ENCODE measurements around the gene SFRP2. TPM values are rescaled to one million over a fixed set of nuclear protein-coding genes. Genes with fewer than 3 reads are reported as not detected.

Gene SFRP2
- polyA plus RNA-seq, 3 donors = not detected

- no peak overlapping the region for H3K4me3 ChIP-seq (replicated peaks in 1 of 3; ENCODE audit: low read depth in 2 of 3, low read length in 3 of 3)
- no peak overlapping the region for H3K9ac ChIP-seq (ENCODE audit: insufficient read depth, low read length, poor library complexity, severe bottlenecking)
- H3K27ac ChIP-seq (ENCODE audit: low read depth in 1 of 2, low read length in 2 of 2) = no peak overlapping the region
- Mint-ChIP-seq H3K4me1 (peaks cover 4% of the 10 kb centered on the region), H3K4me3 (no peak overlapping the region), H3K36me3 (no peaks in the 10 kb centered on the region), H3K27ac (no peak overlapping the region), H3K27me3 (ENCODE audit: low read depth in 3 of 3) (peaks cover 24 to 47% (median 38%) of the 10 kb centered on the region in 3 donors), H3K9me3 (peaks cover 0 to 2% (median 0%) of the 10 kb centered on the region in 7 donors)
- no peaks in the 10 kb centered on the region for H3K79me2 ChIP-seq (ENCODE audit: insufficient read depth, low read length)
- no peak for DNase-seq
- H3K4me1 ChIP-seq (ENCODE audit: control insufficient read depth in 1 of 2, insufficient read depth in 2 of 2, low read length in 2 of 2) = no peaks in the 10 kb centered on the region
- H3K27me3 ChIP-seq (ENCODE audit: control insufficient read depth in 2 of 2, insufficient read depth in 2 of 2, low read length in 2 of 2) = peaks cover 40 to 45% of the 10 kb centered on the region in 2 donors
- intact Hi-C loops (cut with micrococcal nuclease) = no loop called here
- no peak overlapping the region for H2AFZ ChIP-seq (ENCODE audit: insufficient read depth, low read depth, low read length, poor library complexity, severe bottlenecking)
- H4K20me1 ChIP-seq (ENCODE audit: insufficient read depth, low read length) = no peaks in the 10 kb centered on the region
- TF ChIP-seq CTCF (IDR thresholded peaks at IDR 0.05) = no peak
- no CpG with 5 or more reads among the region's 2 CpGs for WGBS (ENCODE audit: insufficient coverage)
- H3K9me3 ChIP-seq (replicated peaks in 1 of 2; ENCODE audit: control insufficient read depth in 1 of 2, insufficient read depth in 1 of 2, low read length in 2 of 2) = no peaks in the 10 kb centered on the region
- no peaks in the 10 kb centered on the region for H3K36me3 ChIP-seq (replicated peaks in 1 of 2; ENCODE audit: control insufficient read depth in 1 of 2, insufficient read depth in 2 of 2, low read length in 2 of 2)
- H3K4me2 ChIP-seq (replicated peaks; ENCODE audit: extremely low read depth, low read length, poor library complexity, severe bottlenecking) = no peak overlapping the region
Measured at GRCh38 chr4:153799694-153800074, 10.8 kb upstream of the SFRP2 start.

GRCh38 chr4:153798901-153799693, 10.2 kb upstream of the SFRP2 start:
- Mint-ChIP-seq H3K4me3 (no peak overlapping the region), H3K4me1 (peaks cover 4% of the 10 kb centered on the region), H3K27me3 (ENCODE audit: low read depth in 3 of 3) (peaks cover 27 to 52% (median 44%) of the 10 kb centered on the region in 3 donors), H3K27ac (no peak overlapping the region), H3K36me3 (no peaks in the 10 kb centered on the region), H3K9me3 (peaks cover 0 to 2% (median 0%) of the 10 kb centered on the region in 7 donors)
- H3K4me1 ChIP-seq (ENCODE audit: control insufficient read depth in 1 of 2, insufficient read depth in 2 of 2, low read length in 2 of 2) = no peaks in the 10 kb centered on the region
- no peaks in the 10 kb centered on the region for H4K20me1 ChIP-seq (ENCODE audit: insufficient read depth, low read length)
- H2AFZ ChIP-seq (ENCODE audit: insufficient read depth, low read depth, low read length, poor library complexity, severe bottlenecking) = no peak overlapping the region
- no peaks in the 10 kb centered on the region for H3K36me3 ChIP-seq (replicated peaks in 1 of 2; ENCODE audit: control insufficient read depth in 1 of 2, insufficient read depth in 2 of 2, low read length in 2 of 2)
- H3K79me2 ChIP-seq (ENCODE audit: insufficient read depth, low read length) = no peaks in the 10 kb centered on the region
- no peak for DNase-seq
- H3K4me2 ChIP-seq (replicated peaks; ENCODE audit: extremely low read depth, low read length, poor library complexity, severe bottlenecking) = no peak overlapping the region
- WGBS (ENCODE audit: insufficient coverage) = no CpG with 5 or more reads among the region's 3 CpGs
- intact Hi-C loops (cut with micrococcal nuclease) = no loop called here
- no peak overlapping the region for H3K9ac ChIP-seq (ENCODE audit: insufficient read depth, low read length, poor library complexity, severe bottlenecking)
- no peak overlapping the region for H3K4me3 ChIP-seq (replicated peaks in 1 of 3; ENCODE audit: low read depth in 2 of 3, low read length in 3 of 3)
- H3K27me3 ChIP-seq (ENCODE audit: control insufficient read depth in 2 of 2, insufficient read depth in 2 of 2, low read length in 2 of 2) = peaks cover 46 to 51% of the 10 kb centered on the region in 2 donors
- no peak overlapping the region for H3K27ac ChIP-seq (ENCODE audit: low read depth in 1 of 2, low read length in 2 of 2)
- peaks cover 0 to under 1% of the 10 kb centered on the region in 2 donors for H3K9me3 ChIP-seq (replicated peaks in 1 of 2; ENCODE audit: control insufficient read depth in 1 of 2, insufficient read depth in 1 of 2, low read length in 2 of 2)
- no peak for TF ChIP-seq CTCF (IDR thresholded peaks at IDR 0.05)

Data from CD14-positive monocyte (primary cell).